AG08395 (cell line): Measurements from ENCODE around the gene UBXN2A.

ENCODE experiments used
- DNase-seq: peaks from one replicate; pipeline ENCODE4 v3.0.0; 2012; ENCODE audit warnings: mixed read lengths, low spot score

Gene UBXN2A, protein sequence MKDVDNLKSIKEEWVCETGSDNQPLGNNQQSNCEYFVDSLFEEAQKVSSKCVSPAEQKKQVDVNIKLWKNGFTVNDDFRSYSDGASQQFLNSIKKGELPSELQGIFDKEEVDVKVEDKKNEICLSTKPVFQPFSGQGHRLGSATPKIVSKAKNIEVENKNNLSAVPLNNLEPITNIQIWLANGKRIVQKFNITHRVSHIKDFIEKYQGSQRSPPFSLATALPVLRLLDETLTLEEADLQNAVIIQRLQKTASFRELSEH

DNA sequence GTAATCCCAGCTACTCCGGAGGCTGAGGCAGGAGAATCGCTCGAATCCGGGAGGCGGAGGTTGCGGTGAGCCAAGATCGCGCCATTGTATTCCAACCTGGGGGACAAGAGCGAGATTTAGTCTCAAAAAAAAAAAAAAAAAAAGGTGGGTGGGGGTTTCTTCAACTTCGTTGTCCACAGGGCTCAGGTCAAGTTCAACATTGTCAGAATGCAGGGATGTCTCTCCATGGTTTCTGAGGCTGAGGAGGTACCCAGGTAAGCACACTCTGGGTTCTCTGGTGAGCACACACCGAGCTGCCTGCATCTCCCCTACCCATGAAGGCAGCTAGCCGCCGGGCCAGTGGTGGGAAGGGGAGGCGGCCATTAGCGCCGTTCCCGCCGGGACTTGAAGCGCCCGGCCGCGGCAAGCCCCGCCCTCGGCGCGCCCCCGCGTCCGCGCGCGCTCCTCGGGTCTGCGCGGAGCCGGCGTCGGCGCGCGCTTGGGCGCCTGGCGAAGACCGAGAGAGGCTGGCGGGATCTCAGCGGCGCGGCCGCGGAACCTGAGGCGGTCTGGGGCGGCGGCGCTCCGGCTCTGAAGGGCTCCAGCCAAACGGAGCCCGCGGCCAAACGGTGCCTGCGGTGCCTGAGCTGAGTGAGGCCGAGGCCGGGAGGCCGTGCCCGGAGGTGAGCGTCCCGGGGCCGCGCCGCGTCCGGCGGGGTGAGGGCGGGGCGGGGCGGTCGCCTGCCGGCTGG lies at the start of gene UBXN2A:
UBXN2A (plus strand) TSS at position 477 of the 731 bp plus-strand sequence. CDS start 17,852 bp downstream, outside the sequence.
- peak; percentile 90 for DNase-seq

DNA sequence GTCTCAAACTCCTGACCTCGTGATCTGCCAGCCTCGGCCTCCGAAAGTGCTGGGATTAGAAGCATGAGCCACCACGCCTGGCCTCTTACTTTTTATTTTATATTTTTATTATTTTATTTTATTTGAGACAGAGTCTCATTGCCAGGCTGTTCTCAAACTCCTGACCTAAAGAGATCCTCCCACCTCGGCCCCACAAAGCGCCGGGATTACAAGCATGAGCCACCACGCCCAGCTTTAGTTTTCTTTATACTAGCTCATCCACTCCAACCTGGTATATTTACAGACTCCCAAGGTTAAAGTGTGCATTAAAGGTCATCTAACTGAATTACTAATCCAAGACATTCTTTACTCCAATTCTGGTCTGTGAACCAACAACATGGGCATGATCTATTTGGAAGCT lies 40.1 kb upstream of the UBXN2A start:
- no peak for DNase-seq

DNA sequence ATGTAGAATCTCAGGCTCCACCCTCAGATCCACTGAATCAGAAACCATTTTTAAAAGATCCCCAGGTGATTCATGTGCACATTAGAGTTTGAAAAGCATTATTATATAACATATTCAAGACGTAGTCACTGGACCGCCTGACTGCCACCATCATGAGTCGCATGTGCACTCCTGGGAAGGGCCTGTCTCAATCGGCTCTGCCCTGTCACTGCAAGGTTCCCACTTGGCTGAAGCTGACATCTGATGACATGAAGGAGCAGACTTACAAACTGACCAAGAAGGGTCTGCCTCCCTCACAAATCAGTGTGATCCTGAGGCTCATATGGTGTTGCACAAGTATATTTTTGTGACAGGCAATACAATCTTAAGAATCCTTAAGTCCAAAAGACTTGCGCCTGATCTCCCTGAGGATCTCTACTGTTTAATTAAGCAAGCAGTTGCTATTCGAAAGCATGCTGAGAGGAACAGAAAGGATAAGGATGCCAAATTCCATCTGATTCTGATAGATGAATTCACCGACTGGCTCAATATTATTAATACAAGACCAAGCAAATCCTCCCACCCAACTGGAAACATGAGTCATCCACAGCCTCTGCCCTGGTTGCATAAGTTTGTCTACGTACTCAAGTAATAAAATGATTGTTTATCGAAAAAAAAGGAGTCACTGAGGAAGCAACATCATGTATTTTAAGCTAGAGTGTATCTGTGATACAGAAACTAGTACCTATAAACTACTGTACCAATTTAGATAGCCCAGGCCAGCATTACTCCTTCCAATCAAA lies 39.5 kb upstream of the UBXN2A start:
- DNase-seq: peak; percentile 57

DNA sequence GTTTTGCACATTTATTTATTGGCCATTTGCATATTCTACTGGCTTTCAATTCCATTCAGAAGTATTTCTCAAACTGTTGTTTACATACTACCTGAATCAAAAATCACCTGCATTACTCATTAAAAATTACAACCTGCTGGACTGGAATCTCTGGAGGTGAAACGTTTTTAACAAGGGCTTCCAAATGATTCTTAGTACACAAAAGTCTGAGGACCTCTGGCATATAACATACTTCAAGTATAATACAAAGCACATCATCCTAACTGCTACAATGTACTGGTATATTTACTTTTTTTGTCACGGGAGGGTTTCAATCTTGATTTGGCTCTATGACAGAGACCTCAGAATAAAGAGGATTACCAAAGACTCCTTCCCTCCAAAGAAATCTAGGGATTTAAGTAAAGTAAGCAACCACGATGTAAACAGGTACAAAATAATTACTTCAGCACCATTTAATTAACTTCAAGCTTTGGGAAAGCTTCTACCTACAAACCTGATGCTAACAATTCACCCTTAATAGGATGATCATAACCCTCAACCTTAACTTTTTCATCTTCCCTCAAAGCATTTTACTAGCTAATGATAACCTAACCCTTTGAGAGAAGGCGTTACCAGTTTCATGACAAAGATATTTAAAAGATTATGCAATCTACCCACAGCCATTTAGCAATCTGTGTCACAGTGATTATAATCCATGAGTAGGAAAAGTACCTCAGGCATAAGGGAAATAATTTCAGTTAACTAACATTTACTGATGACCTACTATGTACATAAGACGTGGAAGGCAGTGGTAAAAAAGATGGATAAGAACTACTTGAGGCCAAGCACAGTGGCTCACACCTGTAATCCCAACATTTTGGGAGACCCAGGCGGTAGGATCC lies 38.1 kb upstream of the UBXN2A start:
- peak; percentile 57 for DNase-seq

DNA sequence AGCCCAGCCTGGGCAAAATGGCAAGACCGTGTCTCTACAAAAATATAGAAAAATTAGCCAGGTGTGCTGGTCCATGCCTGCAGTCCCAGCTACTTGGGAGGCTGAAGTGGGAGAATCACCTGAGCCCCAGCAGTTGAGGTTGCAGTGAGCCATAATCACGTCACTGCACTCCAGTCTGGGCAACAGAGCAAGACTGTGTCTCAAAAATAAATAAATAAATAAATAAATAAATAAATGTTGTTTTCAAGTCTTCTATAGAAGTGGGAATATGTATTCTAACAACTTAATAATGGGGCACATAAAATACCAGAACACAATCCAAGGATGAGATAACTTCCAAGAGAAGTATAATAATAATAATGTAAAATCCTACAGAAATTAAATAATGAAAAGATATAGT lies 37.2 kb upstream of the UBXN2A start:
- no peak for DNase-seq

GRCh38 chr2:23904215-23904614 lies 36.0 kb upstream of the UBXN2A start:
- no peak for DNase-seq

GRCh38 chr2:23904692-23905091 lies 35.6 kb upstream of the UBXN2A start:
- DNase-seq: peak; percentile 18

- no peak for DNase-seq
These were observed 35.1 kb upstream of the UBXN2A start for GRCh38 chr2:23905155-23905554.

- DNase-seq: no peak
These were observed 28.2 kb upstream of the UBXN2A start for GRCh38 chr2:23912054-23912453.

GRCh38 chr2:23915327-23915726 lies 24.9 kb upstream of the UBXN2A start:
- no peak for DNase-seq

DNA sequence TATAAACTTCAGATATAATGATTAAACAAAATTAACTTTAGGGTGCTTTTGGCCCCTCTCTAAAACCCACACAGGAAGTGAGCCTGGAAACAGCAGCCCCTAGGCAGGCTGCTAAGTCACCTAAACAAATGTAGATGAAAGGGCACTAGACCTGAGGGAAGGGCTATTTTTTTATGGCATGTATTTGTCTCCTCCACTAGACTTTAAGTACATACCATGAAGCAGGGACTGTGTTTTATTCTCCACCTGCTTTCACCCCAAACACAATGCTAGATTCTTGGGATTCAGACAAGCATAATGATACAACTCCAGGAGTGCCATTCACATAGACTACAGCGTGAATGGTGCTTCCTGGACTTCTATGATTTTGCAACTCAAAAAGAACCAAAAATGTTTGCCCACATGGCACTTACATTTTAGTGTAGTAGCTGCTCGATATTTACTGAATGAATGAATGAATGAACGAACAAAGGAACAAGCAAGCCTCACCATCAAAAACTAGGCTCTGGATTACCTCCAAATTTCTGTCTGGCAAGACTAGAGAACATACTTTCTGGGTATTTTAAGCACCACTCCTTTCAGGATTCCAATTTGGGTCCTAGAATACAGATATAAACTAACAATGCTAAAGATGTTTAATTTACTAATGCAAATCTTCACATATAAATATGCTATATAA lies 23.4 kb upstream of the UBXN2A start:
- no peak for DNase-seq

- DNase-seq: no peak
These were observed 21.3 kb upstream of the UBXN2A start for GRCh38 chr2:23918837-23919489.

GRCh38 chr2:23924589-23925359 lies 15.5 kb upstream of the UBXN2A start:
- no peak for DNase-seq

GRCh38 chr2:23925702-23926289 lies 14.5 kb upstream of the UBXN2A start:
- peak; percentile 57 for DNase-seq

DNA sequence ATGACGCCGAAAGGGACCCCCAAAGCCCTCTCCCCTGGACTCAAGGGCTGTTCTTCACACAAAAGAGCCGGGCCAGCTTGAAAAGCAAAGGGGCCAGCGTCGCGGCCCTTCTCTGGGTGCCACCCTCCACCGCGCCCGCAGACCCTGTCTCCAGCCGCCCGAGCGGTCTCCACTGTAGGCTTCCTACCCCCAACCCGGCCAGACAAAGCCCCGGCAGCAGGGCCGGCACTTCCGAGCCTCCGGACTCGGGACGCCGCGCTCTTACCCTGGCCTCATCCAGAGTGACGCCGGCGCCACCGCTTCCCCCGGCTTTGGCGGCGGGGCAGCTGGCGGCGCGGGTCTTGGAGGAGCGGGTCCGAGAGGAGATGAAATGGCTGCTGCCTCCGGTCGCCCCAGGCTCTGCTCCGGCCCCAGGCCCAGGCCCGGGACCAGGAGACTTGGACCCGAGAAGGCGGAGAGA lies 13.9 kb upstream of the UBXN2A start:
- DNase-seq: peak; percentile 8

GRCh38 chr2:23926750-23927571 lies 13.3 kb upstream of the UBXN2A start, which contains the start of gene ATAD2B:
TSS of gene ATAD2B (minus strand) at chr2:23927123. CDS start at chr2:23926770, 353 bp downstream.
- peak; percentile 96 for DNase-seq

- DNase-seq: no peak
These were observed 6.0 kb upstream of the UBXN2A start for GRCh38 chr2:23934259-23934658.
